Head of caudate nucleus (tissue), 42 donors: Measurements from ENCODE around the gene HNF1B.
"Not testable (repeated sequence)": the region's sequence is repeated elsewhere in the genome, so short reads cannot be mapped to it uniquely, and the experiment has no call there.

Source experiments
- DNase-seq, 42 donors: peaks; one replicate each; pipeline versions ENCODE4 v3.0.0 to v3.0.0-alpha.2; 2020 to 2021; ENCODE audit warnings: mixed read lengths in 7 of 42
- intact Hi-C: fragments of 100-400 bp; cut with DNase I; formaldehyde crosslinking; loops from one replicate; pipeline ENCODE4 v1.15.0; 2022

Gene HNF1B

GRCh38 chr17:37682007-37682406 is 62.9 kb downstream of the HNF1B start:
- no peak for DNase-seq
- intact Hi-C loops, result no loop called here

- DNase-seq, intact Hi-C loops: not testable (repeated sequence)
Observed at GRCh38 chr17:37679995-37680394, 64.9 kb downstream of the HNF1B start.

- DNase-seq, result no peak
- intact Hi-C loops, result no loop called here
Observed at GRCh38 chr17:37678036-37678435, 66.8 kb downstream of the HNF1B start.

GRCh38 chr17:37677021-37677420 is 67.8 kb downstream of the HNF1B start:
- no peak for DNase-seq
- intact Hi-C loops, result no loop called here

GRCh38 chr17:37676115-37676925 is 68.5 kb downstream of the HNF1B start:
- no peak for DNase-seq
- intact Hi-C loops, result no loop called here

GRCh38 chr17:37674511-37674910 is 70.3 kb downstream of the HNF1B start:
- no peak for DNase-seq
- intact Hi-C loops, result no loop called here

GRCh38 chr17:37673386-37673785 is 71.5 kb downstream of the HNF1B start:
- intact Hi-C loops, result no loop called here
- DNase-seq, result no peak

GRCh38 chr17:37672548-37673078 is 72.2 kb downstream of the HNF1B start:
- intact Hi-C loops, result no loop called here

GRCh38 chr17:37671824-37672547 is 72.9 kb downstream of the HNF1B start:
- no peak for DNase-seq
- intact Hi-C loops, result no loop called here

More at GRCh38 chr17:37672548-37673078, 72.2 kb downstream of the HNF1B start:
- DNase-seq, result no peak

GRCh38 chr17:37671028-37671823 is 73.6 kb downstream of the HNF1B start:
- DNase-seq, result no peak

GRCh38 chr17:37667039-37667438 is 77.8 kb downstream of the HNF1B start:
- intact Hi-C loops, result no loop called here
- DNase-seq, result no peak

More at GRCh38 chr17:37671028-37671823, 73.6 kb downstream of the HNF1B start:
- intact Hi-C loops, result no loop called here

- intact Hi-C loops, result no loop called here
- no peak for DNase-seq
Observed at GRCh38 chr17:37664214-37664613, 80.6 kb downstream of the HNF1B start.

GRCh38 chr17:37662353-37662752 is 82.5 kb downstream of the HNF1B start:
- DNase-seq, result no peak
- intact Hi-C loops, result no loop called here

- no peak for DNase-seq
- intact Hi-C loops, result no loop called here
Observed at GRCh38 chr17:37661400-37662014, 83.4 kb downstream of the HNF1B start.

- DNase-seq, result no peak
- intact Hi-C loops, result no loop called here
Observed at GRCh38 chr17:37659925-37660324, 84.9 kb downstream of the HNF1B start.

- DNase-seq, result no peak
- intact Hi-C loops, result no loop called here
Observed at GRCh38 chr17:37657202-37657601, 87.7 kb downstream of the HNF1B start.

GRCh38 chr17:37651849-37652248 is 93.0 kb downstream of the HNF1B start:
- intact Hi-C loops, result no loop called here
- DNase-seq, result no peak

- peak in 18 of 42 donors; percentile 8 to 61 (median 26) for DNase-seq
- intact Hi-C loops, result no loop called here
Observed at GRCh38 chr17:37650419-37651003, 94.3 kb downstream of the HNF1B start.

- intact Hi-C loops, result no loop called here
- no peak for DNase-seq
Observed at GRCh38 chr17:37648555-37648954, 96.3 kb downstream of the HNF1B start.
